Kidney epithelial cell (primary cell): ENCODE measurements around the gene HSD11B1. TPM values are rescaled to one million over a fixed set of nuclear protein-coding genes. Genes with fewer than 3 reads are reported as not detected.

ENCODE experiments used
- DNase-seq: peaks from one replicate; pipeline ENCODE4 v3.0.0-alpha.2; 2010; ENCODE audit warnings: low read depth
- H3K27me3 ChIP-seq: 2 replicates; pipeline ENCODE4 v1.6.0; 2011; ENCODE audit warnings: low read length; ENCODE audit not compliant: control insufficient read depth, insufficient read depth
- H3K36me3 ChIP-seq: 2 replicates; pipeline ENCODE4 v1.5.1; 2011; ENCODE audit warnings: low read length; ENCODE audit not compliant: control insufficient read depth, insufficient read depth
- H3K4me3 ChIP-seq: 2 replicates; pipeline ENCODE4 v1.5.1; 2011; ENCODE audit warnings: low read depth, mild to moderate bottlenecking, control low read depth, low read length
- total RNA-seq: library from RNA; depleted of rRNA; stranded (reverse); fragments of >200 nt; gene quantifications from 2 replicates; pipeline ENCODE4 v1.2.3, GENCODE V29; 2015
- TF ChIP-seq, protein P1 (sequence below): IDR thresholded peaks from 2 replicates; pipeline ENCODE4 v1.5.1; 2011; ENCODE audit warnings: mild to moderate bottlenecking, moderate library complexity, low read length, control low read depth, inconsistent platforms; ENCODE audit not compliant: insufficient read depth, poor library complexity, severe bottlenecking

HSD11B1 gene
- total RNA-seq, 1 donor from 2014 or later = 2.1 TPM

DNA sequence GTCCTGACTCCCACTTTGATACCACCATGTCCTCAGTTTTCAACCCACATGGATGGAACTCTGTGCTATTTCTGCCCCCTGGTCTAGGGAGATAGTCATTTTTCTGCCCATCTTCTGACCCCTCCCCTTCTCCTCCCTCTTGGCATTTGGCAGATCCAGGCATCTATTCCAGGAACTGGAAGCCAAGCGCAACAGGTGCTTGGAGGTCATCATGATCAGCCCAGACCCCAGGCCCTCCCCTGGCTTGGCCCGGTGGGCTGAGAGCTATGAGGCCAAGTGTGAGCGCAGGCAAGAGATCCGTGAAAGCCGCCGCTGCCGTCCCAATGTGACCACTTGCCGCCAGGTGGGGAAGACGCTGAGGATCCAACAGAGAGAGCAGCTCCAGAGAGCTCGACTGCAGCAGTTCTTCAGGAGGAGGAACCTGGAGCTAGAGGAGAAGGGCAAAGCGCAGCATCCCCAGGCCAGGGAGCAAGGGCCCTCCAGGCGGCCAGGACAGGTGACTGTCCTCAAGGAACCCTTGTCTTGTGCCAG lies 55.2 kb downstream of the HSD11B1 start:
- Histone ChIP-seq H3K27me3 (peaks cover 5% of the 10 kb centered on the region), H3K36me3 (no peaks in the 10 kb centered on the region), H3K4me3 (no peak overlapping the region)
- TF ChIP-seq, protein P1, sequence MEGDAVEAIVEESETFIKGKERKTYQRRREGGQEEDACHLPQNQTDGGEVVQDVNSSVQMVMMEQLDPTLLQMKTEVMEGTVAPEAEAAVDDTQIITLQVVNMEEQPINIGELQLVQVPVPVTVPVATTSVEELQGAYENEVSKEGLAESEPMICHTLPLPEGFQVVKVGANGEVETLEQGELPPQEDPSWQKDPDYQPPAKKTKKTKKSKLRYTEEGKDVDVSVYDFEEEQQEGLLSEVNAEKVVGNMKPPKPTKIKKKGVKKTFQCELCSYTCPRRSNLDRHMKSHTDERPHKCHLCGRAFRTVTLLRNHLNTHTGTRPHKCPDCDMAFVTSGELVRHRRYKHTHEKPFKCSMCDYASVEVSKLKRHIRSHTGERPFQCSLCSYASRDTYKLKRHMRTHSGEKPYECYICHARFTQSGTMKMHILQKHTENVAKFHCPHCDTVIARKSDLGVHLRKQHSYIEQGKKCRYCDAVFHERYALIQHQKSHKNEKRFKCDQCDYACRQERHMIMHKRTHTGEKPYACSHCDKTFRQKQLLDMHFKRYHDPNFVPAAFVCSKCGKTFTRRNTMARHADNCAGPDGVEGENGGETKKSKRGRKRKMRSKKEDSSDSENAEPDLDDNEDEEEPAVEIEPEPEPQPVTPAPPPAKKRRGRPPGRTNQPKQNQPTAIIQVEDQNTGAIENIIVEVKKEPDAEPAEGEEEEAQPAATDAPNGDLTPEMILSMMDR = no peak
- DNase-seq = no peak

DNA sequence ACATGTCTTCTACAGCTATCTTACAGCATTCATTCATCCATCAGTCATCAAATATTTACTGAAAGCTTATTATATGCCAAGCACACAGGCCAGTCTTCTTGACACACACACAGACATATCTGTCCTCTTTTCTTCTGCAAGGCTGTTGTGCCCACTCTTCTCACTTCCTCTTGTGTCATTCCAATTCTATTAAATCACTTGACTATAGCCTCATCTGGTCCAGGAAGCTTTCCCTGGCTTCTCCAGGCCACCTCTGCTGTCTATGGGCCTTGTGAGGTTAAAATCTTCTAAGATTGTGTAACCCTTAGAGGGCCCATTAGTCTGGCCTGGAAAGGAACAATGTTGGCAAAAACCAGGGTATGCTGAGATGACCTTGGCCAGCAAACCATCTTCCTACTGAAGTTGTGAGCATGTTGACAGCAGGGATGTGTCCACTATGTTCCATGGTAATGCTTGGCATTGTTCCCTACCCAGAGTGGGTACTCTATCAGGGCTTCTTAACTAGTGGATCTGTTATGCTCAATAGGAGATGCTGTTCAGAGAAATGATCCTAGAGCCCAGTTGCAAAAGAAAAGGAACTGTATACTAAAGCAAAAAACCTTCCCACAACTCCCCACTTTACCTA lies 56.5 kb downstream of the HSD11B1 start:
- DNase-seq = no peak
- TF ChIP-seq, protein P1 = no peak
- no peaks in the 10 kb centered on the region for H3K36me3 ChIP-seq
- H3K4me3 ChIP-seq = no peak overlapping the region
- peaks cover 5% of the 10 kb centered on the region for H3K27me3 ChIP-seq

DNA sequence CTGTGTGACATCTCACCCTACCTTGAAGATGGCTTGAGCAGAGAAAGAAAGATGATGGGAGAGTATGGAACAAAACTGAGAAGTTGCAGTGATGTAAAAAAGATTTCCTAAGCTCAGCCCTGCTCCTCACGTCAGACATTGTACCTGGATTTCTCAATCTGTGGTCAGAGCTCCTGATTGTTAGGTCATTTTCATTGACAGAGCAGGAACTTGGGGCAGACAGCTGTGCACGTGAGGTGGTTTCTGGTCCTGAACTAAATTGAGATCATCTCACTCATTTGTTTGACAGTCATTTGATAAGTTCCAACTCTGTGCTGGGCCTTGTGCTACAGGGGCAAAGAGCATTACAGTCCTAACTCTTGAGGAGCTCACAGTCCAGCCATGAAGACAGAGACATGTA lies 61.4 kb downstream of the HSD11B1 start:
- Histone ChIP-seq H3K4me3 (no peak overlapping the region), H3K27me3 (no peaks in the 10 kb centered on the region), H3K36me3 (no peaks in the 10 kb centered on the region)
- TF ChIP-seq, protein P1 = no peak
- DNase-seq = no peak

DNA sequence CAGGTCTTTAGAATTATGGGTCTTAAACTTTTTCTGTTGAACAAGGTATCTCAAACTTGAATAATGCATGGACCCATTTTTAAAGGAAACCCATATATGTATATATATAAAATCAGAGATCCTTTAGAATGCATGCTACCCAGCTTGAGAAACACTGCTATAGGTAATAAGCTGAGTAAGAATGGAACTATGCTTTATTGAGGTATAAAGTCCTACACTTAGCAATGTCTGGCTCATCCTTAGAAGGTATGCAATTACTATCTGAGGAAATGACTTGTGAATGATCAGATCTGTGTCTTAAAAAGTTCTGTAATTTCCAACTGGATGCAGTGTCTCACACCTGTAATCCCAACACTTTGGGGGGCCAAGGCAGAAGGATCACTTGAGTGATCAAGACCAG lies 62.5 kb downstream of the HSD11B1 start:
- H3K4me3 ChIP-seq = no peak overlapping the region
- no peak for DNase-seq
- no peaks in the 10 kb centered on the region for H3K27me3 ChIP-seq
- TF ChIP-seq, protein P1 = no peak
- no peaks in the 10 kb centered on the region for H3K36me3 ChIP-seq

DNA sequence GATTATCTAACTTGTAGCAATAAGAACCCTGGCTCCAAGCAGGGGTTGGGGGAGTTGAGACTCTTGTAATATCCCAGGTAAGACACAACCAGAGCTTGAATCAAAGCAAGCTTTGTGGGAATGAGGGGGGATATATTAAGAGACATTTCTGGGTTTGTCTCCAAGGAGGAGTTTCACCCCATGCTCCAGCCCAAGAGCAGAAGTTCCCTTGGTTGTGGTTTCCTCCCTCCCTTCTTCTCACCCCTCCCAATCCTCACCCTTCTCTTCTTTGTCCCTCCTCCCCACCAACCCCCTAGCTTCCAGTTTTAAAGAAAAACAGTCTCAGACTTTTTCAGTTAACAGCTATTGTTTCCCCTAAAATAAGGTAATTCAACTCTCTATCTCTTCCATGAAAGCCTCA lies 63.1 kb downstream of the HSD11B1 start:
- no peak overlapping the region for H3K4me3 ChIP-seq
- no peaks in the 10 kb centered on the region for H3K36me3 ChIP-seq
- TF ChIP-seq, protein P1 = no peak
- H3K27me3 ChIP-seq = no peaks in the 10 kb centered on the region
- DNase-seq = no peak

DNA sequence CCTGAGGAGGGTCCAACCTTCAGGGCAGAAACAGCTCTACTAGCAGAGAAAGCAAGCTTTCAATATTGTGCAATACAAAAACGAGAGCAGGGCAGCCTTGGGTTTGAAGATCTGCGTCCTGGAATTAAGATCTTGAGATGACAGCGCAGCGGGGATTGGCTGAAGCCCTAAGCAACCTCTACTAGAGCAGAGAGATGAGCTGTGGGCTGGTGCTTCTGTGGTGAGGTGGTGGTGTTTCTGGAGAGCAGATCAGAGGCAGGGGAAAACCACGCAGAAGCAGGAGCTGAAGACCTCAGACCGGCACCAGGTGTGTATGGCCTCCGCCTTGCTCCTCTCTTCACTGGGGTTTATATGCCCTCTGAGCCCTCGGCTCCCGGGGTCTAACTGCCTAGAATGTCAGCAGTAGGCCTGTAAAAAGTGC lies 63.7 kb downstream of the HSD11B1 start:
- Histone ChIP-seq H3K4me3 (no peak overlapping the region), H3K27me3 (no peaks in the 10 kb centered on the region), H3K36me3 (no peaks in the 10 kb centered on the region)
- no peak for DNase-seq
- TF ChIP-seq, protein P1 = no peak
